22Rv1 (cell line): ENCODE measurements around the gene CSDE1.

Experiments
- ZFX ChIP-seq: fragments of 450-650 bp; IDR thresholded peaks from 2 replicates; pipeline ENCODE4 v1.6.1; 2017; ENCODE audit warnings: antibody characterized with exemption, borderline replicate concordance
- TF ChIP-seq, protein P1 (sequence below): fragments of 450-650 bp; IDR thresholded peaks from 2 replicates; pipeline ENCODE4 v1.5.1; 2017; ENCODE audit warnings: mild to moderate bottlenecking

DNA sequence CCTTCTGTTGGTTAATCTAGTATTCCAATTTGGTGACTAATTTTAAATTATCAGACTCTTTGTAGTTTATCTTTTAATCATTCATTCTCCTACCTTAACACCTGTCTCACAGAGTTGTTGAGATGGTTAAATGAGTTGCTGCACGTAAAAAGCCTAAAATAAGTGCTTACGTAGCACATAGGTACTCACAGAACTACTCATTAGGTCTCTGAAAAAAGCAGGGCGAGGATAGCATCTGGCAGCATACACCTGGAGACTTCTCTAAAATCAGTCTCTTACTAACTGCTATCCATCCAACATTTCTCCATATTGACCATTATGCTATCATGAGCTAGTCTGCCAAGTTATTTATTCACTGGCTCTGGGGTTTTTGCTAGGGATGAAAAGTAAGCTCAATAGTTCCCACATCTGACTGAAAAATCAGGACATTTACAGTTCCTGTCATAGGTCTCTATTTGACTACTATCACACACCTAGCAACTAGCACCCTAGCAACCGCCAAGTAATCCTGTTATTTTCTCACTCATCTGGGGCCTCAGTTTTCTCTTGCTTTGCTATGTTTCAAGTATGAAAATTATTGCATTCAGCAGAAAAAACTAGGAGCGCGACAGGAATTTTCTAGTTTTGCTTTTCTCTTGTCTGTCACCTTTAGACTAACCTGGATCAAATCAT lies 11.2 kb downstream of the CSDE1 start:
- TF ChIP-seq, protein P1, sequence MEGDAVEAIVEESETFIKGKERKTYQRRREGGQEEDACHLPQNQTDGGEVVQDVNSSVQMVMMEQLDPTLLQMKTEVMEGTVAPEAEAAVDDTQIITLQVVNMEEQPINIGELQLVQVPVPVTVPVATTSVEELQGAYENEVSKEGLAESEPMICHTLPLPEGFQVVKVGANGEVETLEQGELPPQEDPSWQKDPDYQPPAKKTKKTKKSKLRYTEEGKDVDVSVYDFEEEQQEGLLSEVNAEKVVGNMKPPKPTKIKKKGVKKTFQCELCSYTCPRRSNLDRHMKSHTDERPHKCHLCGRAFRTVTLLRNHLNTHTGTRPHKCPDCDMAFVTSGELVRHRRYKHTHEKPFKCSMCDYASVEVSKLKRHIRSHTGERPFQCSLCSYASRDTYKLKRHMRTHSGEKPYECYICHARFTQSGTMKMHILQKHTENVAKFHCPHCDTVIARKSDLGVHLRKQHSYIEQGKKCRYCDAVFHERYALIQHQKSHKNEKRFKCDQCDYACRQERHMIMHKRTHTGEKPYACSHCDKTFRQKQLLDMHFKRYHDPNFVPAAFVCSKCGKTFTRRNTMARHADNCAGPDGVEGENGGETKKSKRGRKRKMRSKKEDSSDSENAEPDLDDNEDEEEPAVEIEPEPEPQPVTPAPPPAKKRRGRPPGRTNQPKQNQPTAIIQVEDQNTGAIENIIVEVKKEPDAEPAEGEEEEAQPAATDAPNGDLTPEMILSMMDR: no peak
- no peak for TF ChIP-seq ZFX
